Panc1 (cell line): ENCODE measurements around the gene CCDC85A. TPM values are rescaled to one million over a fixed set of nuclear protein-coding genes. Genes with fewer than 3 reads are reported as not detected.

Source experiments
- ATAC-seq: fragments of 200-7000 bp; cut with Tn5 transposase; 2 replicates; pipeline ENCODE4 v1.9.1; 2020; ENCODE audit warnings: mild to moderate bottlenecking, moderate library complexity
- BruUV-seq: library from RNA; stranded (reverse); fragments of 400-500 nt; replicated peaks from 2 replicates; lab custom pipeline; 2021; lab: Mats Ljungman, UMichigan
- CTCF ChIA-PET: fragments of 300-600 bp; sonication (Branson Sonifier 250); formaldehyde crosslinking; loops from one replicate; lab custom pipeline; 2022; ENCODE audit warnings: antibody characterized with exemption; lab: Charles Lee
- POLR2A ChIA-PET: fragments of 300-600 bp; sonication (Branson Sonifier 250); formaldehyde crosslinking; loops from one replicate; lab custom pipeline; 2022; ENCODE audit warnings: antibody characterized with exemption; lab: Charles Lee
- DNase-seq: peaks from one replicate; pipeline ENCODE4 v3.0.0-alpha.2; 2010; ENCODE audit warnings: low read depth, low spot score
- H3K27ac ChIP-seq: 2 replicates; pipeline ENCODE4 v1.5.1; 2011; ENCODE audit warnings: mild to moderate bottlenecking, low read length, inconsistent platforms
- H3K27me3 ChIP-seq: fragments of 200-500 bp; sonication (Bioruptor generic); 2 replicates; pipeline ENCODE4 v1.6.0; 2014; ENCODE audit warnings: low read length, inconsistent platforms; ENCODE audit not compliant: control insufficient read depth, insufficient read depth
- H3K36me3 ChIP-seq: fragments of 200-500 bp; sonication (Bioruptor generic); 2 replicates; pipeline ENCODE4 v1.5.1; 2014; ENCODE audit warnings: inconsistent platforms, mild to moderate bottlenecking, low read length, moderate library complexity; ENCODE audit not compliant: control insufficient read depth, insufficient read depth
- H3K4me1 ChIP-seq: 2 replicates; pipeline ENCODE4 v1.5.1; 2011; ENCODE audit warnings: inconsistent platforms, mild to moderate bottlenecking, low read length, moderate library complexity; ENCODE audit not compliant: control insufficient read depth, insufficient read depth
- H3K4me3 ChIP-seq, 2 experiments: 2 replicates each; pipeline ENCODE4 v1.5.1; 2011 to 2012; ENCODE audit warnings: low read depth in 2 of 2, low read length in 2 of 2, mild to moderate bottlenecking in 2 of 2, inconsistent platforms in 1 of 2, moderate library complexity in 1 of 2
- H3K9me3 ChIP-seq: fragments of 200-500 bp; sonication (Bioruptor generic); 2 replicates; pipeline ENCODE4 v1.5.1; 2014; ENCODE audit warnings: low read depth, mild to moderate bottlenecking, inconsistent platforms, low read length, moderate library complexity; ENCODE audit not compliant: control insufficient read depth, insufficient read depth
- POLR2AphosphoS5 ChIP-seq: IDR thresholded peaks from 2 replicates; pipeline ENCODE4 v1.6.1; 2012; ENCODE audit warnings: mild to moderate bottlenecking, low read depth, low read length, moderate library complexity
- REST ChIP-seq, 2 experiments: IDR thresholded peaks; 2 replicates each; pipeline ENCODE4 v1.6.1; 2011 to 2012; ENCODE audit warnings: low read depth in 2 of 2, control low read depth in 1 of 2, low read length in 1 of 2, mild to moderate bottlenecking in 1 of 2, moderate library complexity in 1 of 2; ENCODE audit not compliant: insufficient read depth in 1 of 2
- SIN3A ChIP-seq: IDR thresholded peaks from 2 replicates; pipeline ENCODE4 v1.6.1; 2012; ENCODE audit warnings: low read depth, mild to moderate bottlenecking, low read length, moderate library complexity, borderline replicate concordance; ENCODE audit not compliant: insufficient read depth
- TCF7L2 ChIP-seq: IDR thresholded peaks from 2 replicates; pipeline ENCODE4 v1.6.1; 2011; ENCODE audit warnings: mild to moderate bottlenecking, low read depth, low read length, inconsistent platforms
- in situ Hi-C: cut with HindIII; loops from 2 replicates; pipeline ENCODE4 v1.10.0; 2016; ENCODE audit warnings: low sequenced_read_pairs, low pct_unique_long_range_greater_than_20kb
- intact Hi-C: fragments of 100-400 bp; cut with micrococcal nuclease; formaldehyde crosslinking; loops from one replicate; pipeline ENCODE4 v1.10.0; 2022; ENCODE audit not compliant: unreplicated experiment
- total RNA-seq: library from RNA; stranded (reverse); gene quantifications from one replicate; pipeline ENCODE4 v1.2.1, GENCODE V29; 2021; ENCODE audit not compliant: unreplicated experiment
- TF ChIP-seq, protein P1 (sequence below): fragments of 450-650 bp; IDR thresholded peaks from 2 replicates; pipeline ENCODE4 v1.5.1; 2017; ENCODE audit warnings: mild to moderate bottlenecking

The CCDC85A gene
- total RNA-seq, 1 experiment from 2014 or later, result 0.05 TPM

DNA sequence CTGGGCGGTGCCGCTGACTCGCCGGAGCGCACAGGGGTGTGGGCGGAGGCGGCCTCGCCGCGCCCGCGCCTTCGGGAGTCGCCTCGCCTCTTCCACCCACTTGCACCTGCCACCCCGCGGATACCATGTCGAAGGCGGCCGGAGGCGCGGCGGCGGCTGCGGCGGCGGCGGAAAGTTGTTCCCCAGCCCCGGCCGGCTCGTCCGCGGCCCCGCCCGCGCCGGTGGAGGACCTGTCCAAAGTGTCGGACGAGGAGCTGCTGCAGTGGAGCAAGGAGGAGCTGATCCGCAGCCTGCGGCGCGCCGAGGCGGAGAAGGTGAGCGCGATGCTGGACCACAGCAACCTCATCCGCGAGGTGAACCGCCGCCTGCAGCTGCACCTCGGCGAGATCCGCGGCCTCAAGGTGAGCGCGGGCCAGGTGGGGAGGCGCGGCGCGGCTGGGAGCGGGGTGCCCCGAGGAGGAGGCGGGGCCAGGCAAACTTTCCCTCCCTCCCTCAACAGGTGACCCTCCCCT is 766 bp downstream of the CCDC85A start:
- H3K4me3 ChIP-seq, result peak overlapping the region; percentile 54 to 56
- no peaks in the 10 kb centered on the region; the same call in 1 of the 2 replicates for H3K36me3 ChIP-seq
- CTCF ChIA-PET, result no interaction called here
- no peak for DNase-seq
- POLR2A ChIA-PET, result no interaction called here
- ATAC-seq, result peak; percentile 50
- peaks cover 25% of the 10 kb centered on the region for H3K27me3 ChIP-seq
- BruUV-seq, result no TSS peak
- intact Hi-C loops, result loop anchor here (2.0 to 5.0 kb wide), 3 partner anchors 564 to 1333 kb away; no protein-coding TSS in a partner anchor
- H3K27ac ChIP-seq, result no peak overlapping the region
- no peaks in the 10 kb centered on the region for H3K4me1 ChIP-seq
- H3K9me3 ChIP-seq, result no peaks in the 10 kb centered on the region
- in situ Hi-C loops, result no loop called here
- TF ChIP-seq REST (IDR thresholded peaks at IDR 0.05; ENCODE audit: insufficient read depth in 1 of 2, low read depth in 2 of 2, low read length in 1 of 2) (no peak), TCF7L2 (no peak), SIN3A (no peak), POLR2AphosphoS5 (no peak)
- TF ChIP-seq, protein P1, sequence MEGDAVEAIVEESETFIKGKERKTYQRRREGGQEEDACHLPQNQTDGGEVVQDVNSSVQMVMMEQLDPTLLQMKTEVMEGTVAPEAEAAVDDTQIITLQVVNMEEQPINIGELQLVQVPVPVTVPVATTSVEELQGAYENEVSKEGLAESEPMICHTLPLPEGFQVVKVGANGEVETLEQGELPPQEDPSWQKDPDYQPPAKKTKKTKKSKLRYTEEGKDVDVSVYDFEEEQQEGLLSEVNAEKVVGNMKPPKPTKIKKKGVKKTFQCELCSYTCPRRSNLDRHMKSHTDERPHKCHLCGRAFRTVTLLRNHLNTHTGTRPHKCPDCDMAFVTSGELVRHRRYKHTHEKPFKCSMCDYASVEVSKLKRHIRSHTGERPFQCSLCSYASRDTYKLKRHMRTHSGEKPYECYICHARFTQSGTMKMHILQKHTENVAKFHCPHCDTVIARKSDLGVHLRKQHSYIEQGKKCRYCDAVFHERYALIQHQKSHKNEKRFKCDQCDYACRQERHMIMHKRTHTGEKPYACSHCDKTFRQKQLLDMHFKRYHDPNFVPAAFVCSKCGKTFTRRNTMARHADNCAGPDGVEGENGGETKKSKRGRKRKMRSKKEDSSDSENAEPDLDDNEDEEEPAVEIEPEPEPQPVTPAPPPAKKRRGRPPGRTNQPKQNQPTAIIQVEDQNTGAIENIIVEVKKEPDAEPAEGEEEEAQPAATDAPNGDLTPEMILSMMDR, result no peak

- H3K27me3 ChIP-seq, result peaks cover 25% of the 10 kb centered on the region
- TF ChIP-seq, protein P1, result peak; percentile 20; the same call in 1 of the 2 replicates
- TF ChIP-seq SIN3A, result no peak
- H3K4me3 ChIP-seq, result peak overlapping the region; percentile 54 to 56
- no TSS peak for BruUV-seq
- no peaks in the 10 kb centered on the region for H3K9me3 ChIP-seq
- in situ Hi-C loops (no loop called here), intact Hi-C loops (loop anchor here (2.0 kb wide), 1 partner anchor 564 kb away; no protein-coding TSS in a partner anchor)
- no peak overlapping the region for H3K27ac ChIP-seq
- POLR2A ChIA-PET, result no interaction called here
- DNase-seq (no peak), ATAC-seq (peak; percentile 35; the same call in 1 of the 2 replicates)
- no peaks in the 10 kb centered on the region; the same call in 1 of the 2 replicates for H3K36me3 ChIP-seq
- CTCF ChIA-PET, result no interaction called here
- H3K4me1 ChIP-seq, result no peaks in the 10 kb centered on the region
These were observed 1.4 kb downstream of the CCDC85A start for GRCh38 chr2:56185101-56185581.
